ENCODE data around the gene MROH7.

GRCh38 chr1:54695221-54695620 is 53.6 kb downstream of the MROH7 start:
- TF ChIP-seq CTCF (IDR thresholded peaks at IDR 0.05): no peak
- no peak for TF ChIP-seq EZH2 (IDR thresholded peaks at IDR 0.05)

Data from neural progenitor cell (in vitro differentiated cells).